Activated CD4-positive, CD25-positive, alpha-beta regulatory T cell treated with anti-CD3 and anti-CD28 coated beads, Interleukin-2, amount 50 U/mL, for 24 hours (primary cell): Measurements from ENCODE around the gene MRM3.
"Not testable (repeated sequence)": the region's sequence is repeated elsewhere in the genome, so short reads cannot be mapped to it uniquely, and the experiment has no call there.

Source experiments
- ATAC-seq, 2 donors: fragments of 150-1000 bp; cut with Tn5 transposase; one replicate each; pipeline ENCODE4 v1.10.0; 2021; ENCODE audit warnings: mild to moderate bottlenecking in 1 of 2, moderate library complexity in 1 of 2

Gene MRM3

DNA sequence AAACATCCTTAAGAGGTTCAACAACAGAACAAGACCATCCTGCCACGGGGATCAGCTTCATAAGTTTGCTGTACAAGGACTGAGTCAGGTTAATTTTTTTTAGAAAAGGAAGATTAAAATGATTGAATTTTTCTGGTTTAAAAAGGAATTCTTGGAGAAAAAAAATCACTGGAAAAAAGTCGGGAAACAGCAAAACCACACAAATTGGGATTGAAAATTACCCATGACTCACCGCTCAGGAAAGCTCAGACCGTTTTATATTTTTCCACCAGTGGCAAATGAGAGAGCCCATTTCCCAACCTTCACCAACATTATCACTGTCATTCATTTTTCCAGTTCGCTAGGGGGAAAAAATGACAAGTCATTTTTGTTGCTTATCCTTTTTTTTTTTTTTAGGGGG is 46.6 kb downstream of the MRM3 start:
- ATAC-seq, result no peak

- not testable (repeated sequence) for ATAC-seq
Observed at GRCh38 chr17:829614-830013, 47.5 kb downstream of the MRM3 start.

GRCh38 chr17:830381-830780 is 48.2 kb downstream of the MRM3 start:
- no peak for ATAC-seq

- no peak for ATAC-seq
Observed at GRCh38 chr17:830950-831349, 48.8 kb downstream of the MRM3 start.

DNA sequence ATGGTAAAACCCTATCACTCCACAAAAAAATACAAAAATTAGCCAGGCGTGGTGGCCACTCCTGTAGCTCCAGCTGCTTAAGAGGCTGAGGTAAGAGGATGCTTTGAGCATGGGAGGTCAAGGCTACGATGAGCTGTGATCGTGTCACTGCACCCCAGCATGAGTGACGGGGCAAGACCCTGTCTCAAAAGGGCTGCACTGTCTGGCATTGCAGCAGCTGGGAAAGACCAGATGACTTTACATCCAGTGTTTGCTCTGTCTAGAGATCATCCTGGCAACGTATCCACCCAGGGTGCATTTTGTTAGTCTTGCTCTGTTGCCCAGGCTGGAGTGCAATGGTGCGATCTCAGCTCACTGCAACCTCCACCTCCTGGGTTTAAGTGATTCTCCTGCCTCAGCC is 52.0 kb downstream of the MRM3 start:
- ATAC-seq, result no peak

- ATAC-seq, result no peak
Observed at GRCh38 chr17:835263-835662, 53.1 kb downstream of the MRM3 start.

DNA sequence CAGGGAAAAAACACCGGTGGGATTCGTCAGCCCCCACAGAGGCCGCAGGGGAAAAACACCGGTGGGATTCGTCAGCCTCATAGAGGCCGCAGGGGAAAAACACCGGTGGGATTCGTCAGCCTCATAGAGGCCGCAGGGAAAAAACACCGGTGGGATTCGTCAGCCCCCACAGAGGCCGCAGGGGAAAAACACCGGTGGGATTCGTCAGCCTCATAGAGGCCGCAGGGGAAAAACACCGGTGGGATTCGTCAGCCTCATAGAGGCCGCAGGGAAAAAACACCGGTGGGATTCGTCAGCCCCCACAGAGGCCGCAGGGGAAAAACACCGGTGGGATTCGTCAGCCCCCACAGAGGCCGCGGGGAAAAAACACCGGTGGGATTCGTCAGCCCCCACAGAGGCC is 53.6 kb downstream of the MRM3 start:
- ATAC-seq, result not testable (repeated sequence)

DNA sequence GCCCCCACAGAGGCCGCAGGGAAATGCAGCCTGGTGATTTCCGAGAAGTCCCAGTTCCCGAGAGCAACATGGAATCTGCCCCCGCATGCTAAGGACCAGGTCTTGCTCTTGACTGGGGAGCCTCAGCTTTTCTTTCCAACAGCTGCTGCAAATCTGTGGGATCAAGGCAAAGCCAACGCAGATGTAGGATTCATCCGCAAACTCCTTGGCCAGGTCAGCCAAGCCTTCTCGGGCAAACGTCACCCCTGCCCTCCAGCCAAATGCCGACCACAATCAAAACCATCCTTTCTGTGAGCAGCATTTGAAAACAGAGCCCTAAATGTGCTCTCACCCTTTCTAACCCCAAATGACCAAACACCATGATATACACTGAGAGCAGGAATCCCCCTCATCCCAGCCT is 54.0 kb downstream of the MRM3 start:
- ATAC-seq, result no peak

- ATAC-seq, result no peak
Observed at GRCh38 chr17:838486-838885, 56.3 kb downstream of the MRM3 start.

GRCh38 chr17:841313-841712 is 59.2 kb downstream of the MRM3 start:
- no peak for ATAC-seq
